OCI-LY3 (cell line): ENCODE measurements around the gene TRRAP.

Experiments
- H2AFZ ChIP-seq: fragments of 200-600, 300-600 bp; shearing (Covaris generic); 2 replicates; pipeline ENCODE4 v1.6.0; 2014; ENCODE audit warnings: antibody characterized with exemption, low read depth, low read length
- H3K27ac ChIP-seq: fragments of 200-600, 300-600 bp; sonication (generic); 2 replicates; pipeline ENCODE4 v1.5.1; 2014; ENCODE audit warnings: mild to moderate bottlenecking, low read length, moderate library complexity, mixed read lengths
- H3K27me3 ChIP-seq: fragments of 200-600, 300-600 bp; sonication (generic); 2 replicates; pipeline ENCODE4 v1.6.1; 2014; ENCODE audit warnings: low read depth, low read length, mixed read lengths
- H3K36me3 ChIP-seq: fragments of 200-600, 300-600 bp; sonication (generic); replicated peaks from 2 replicates; pipeline ENCODE3; 2014; ENCODE audit warnings: low read depth, low read length, mixed read lengths
- H3K4me1 ChIP-seq: fragments of 300-600, 200-600 bp; sonication (generic); 2 replicates; pipeline ENCODE4 v1.6.1; 2014; ENCODE audit warnings: low read length, mixed read lengths
- H3K4me2 ChIP-seq: fragments of 200-600, 300-600 bp; sonication (generic); 2 replicates; pipeline ENCODE4 v1.6.1; 2014; ENCODE audit warnings: low read length, mixed read lengths
- H3K4me3 ChIP-seq: fragments of 300-600, 200-600 bp; sonication (generic); 2 replicates; pipeline ENCODE4 v1.5.1; 2014; ENCODE audit warnings: antibody characterized with exemption, mild to moderate bottlenecking, low read length, moderate library complexity
- H3K79me2 ChIP-seq: fragments of 300-600, 200-600 bp; shearing (Covaris generic); 2 replicates; pipeline ENCODE4 v1.6.1; 2014; ENCODE audit warnings: mild to moderate bottlenecking, low read length, mixed read lengths
- H3K9ac ChIP-seq: fragments of 300-600, 200-600 bp; shearing (Covaris generic); 2 replicates; pipeline ENCODE4 v1.6.0; 2014; ENCODE audit warnings: mild to moderate bottlenecking, low read length, moderate library complexity
- H3K9me3 ChIP-seq: fragments of 200-600, 300-600 bp; shearing (Covaris generic); 2 replicates; pipeline ENCODE4 v1.6.1; 2014; ENCODE audit warnings: low read length, mixed read lengths; ENCODE audit not compliant: insufficient read depth
- H4K20me1 ChIP-seq: fragments of 200-600, 300-600 bp; sonication (generic); 2 replicates; pipeline ENCODE4 v1.6.1; 2016; ENCODE audit warnings: low read length, mixed read lengths; ENCODE audit not compliant: insufficient read depth
- CTCF ChIP-seq: fragments of 200-600, 300-600 bp; sonication (generic); IDR thresholded peaks from 2 replicates; pipeline ENCODE4 v1.5.1; 2014; ENCODE audit warnings: antibody characterized with exemption, low read length, low read depth
- EZH2phosphoT487 ChIP-seq: fragments of 200-600 bp; shearing (Covaris generic); IDR thresholded peaks from 2 replicates; pipeline ENCODE4 v1.6.1; 2018; ENCODE audit warnings: antibody characterized with exemption, mixed run types, low read depth

The TRRAP gene

GRCh38 chr7:99037327-99037940 lies 159.1 kb downstream of the TRRAP start:
- Histone ChIP-seq H4K20me1 (no peaks in the 10 kb centered on the region), H3K4me2 (no peak overlapping the region), H3K4me3 (no peak overlapping the region), H3K36me3 (peaks cover 47% of the 10 kb centered on the region), H3K4me1 (no peaks in the 10 kb centered on the region), H3K27ac (no peak overlapping the region), H3K9ac (no peak overlapping the region), H3K9me3 (no peaks in the 10 kb centered on the region), H3K79me2 (no peaks in the 10 kb centered on the region), H2AFZ (no peak overlapping the region), H3K27me3 (no peaks in the 10 kb centered on the region)
- TF ChIP-seq CTCF (no peak), EZH2phosphoT487 (no peak)

GRCh38 chr7:99038086-99038855 lies 159.9 kb downstream of the TRRAP start:
- Histone ChIP-seq H3K79me2 (no peaks in the 10 kb centered on the region), H3K4me1 (no peaks in the 10 kb centered on the region), H3K36me3 (peaks cover 44% of the 10 kb centered on the region), H3K9ac (no peak overlapping the region), H3K27me3 (no peaks in the 10 kb centered on the region), H3K4me2 (no peak overlapping the region), H2AFZ (no peak overlapping the region), H3K4me3 (no peak overlapping the region), H3K9me3 (no peaks in the 10 kb centered on the region), H3K27ac (no peak overlapping the region), H4K20me1 (no peaks in the 10 kb centered on the region)
- TF ChIP-seq CTCF (no peak), EZH2phosphoT487 (no peak)

GRCh38 chr7:99039384-99039891 lies 161.1 kb downstream of the TRRAP start:
- Histone ChIP-seq H3K27ac (no peak overlapping the region), H3K27me3 (no peaks in the 10 kb centered on the region), H3K9ac (no peak overlapping the region), H3K4me2 (no peak overlapping the region), H4K20me1 (no peaks in the 10 kb centered on the region), H3K79me2 (no peaks in the 10 kb centered on the region), H3K36me3 (peaks cover 47% of the 10 kb centered on the region), H3K9me3 (no peaks in the 10 kb centered on the region), H3K4me1 (no peaks in the 10 kb centered on the region), H3K4me3 (no peak overlapping the region), H2AFZ (no peak overlapping the region)
- TF ChIP-seq CTCF, result no peak
- no peak for TF ChIP-seq EZH2phosphoT487
